Endothelial cell of umbilical vein (primary cell): ENCODE results near the gene CD164L2. TPM values are rescaled to one million over a fixed set of nuclear protein-coding genes. Genes with fewer than 3 reads are reported as not detected.
A peak's percentile ranks its signal among the peaks of the same experiment; 100 is the strongest.

Source experiments
- BruUV-seq: library from RNA; stranded (reverse); fragments of 400-500 nt; replicated peaks from 2 replicates; lab custom pipeline; 2021; lab: Mats Ljungman, UMichigan
- CTCF ChIA-PET: fragments of 300-600, 350-600 bp; sonication (Branson Sonifier 250); formaldehyde crosslinking; loops from one replicate; lab custom pipeline; 2021; ENCODE audit warnings: antibody characterized with exemption, inconsistent platforms; lab: Charles Lee
- POLR2A ChIA-PET: fragments of 300-600, 350-600 bp; sonication (Branson Sonifier 250); formaldehyde crosslinking; loops from one replicate; lab custom pipeline; 2021; ENCODE audit warnings: antibody characterized with exemption, inconsistent platforms; lab: Charles Lee
- DNase-seq: peaks from one replicate; pipeline ENCODE4 v3.0.0-alpha.2; 2011; ENCODE audit warnings: low read depth, low spot score
- FAIRE-seq: peaks from 2 replicates; lab custom pipeline; 2011; peaks lifted over from hg19 to GRCh38; lab: Jason Lieb, UNC
- H2AFZ ChIP-seq: 2 replicates; pipeline ENCODE4 v1.6.0; 2012; ENCODE audit warnings: low read depth, low read length, control low read depth, inconsistent platforms
- H3K27ac ChIP-seq: 2 replicates; pipeline ENCODE4 v1.5.1; 2011; ENCODE audit warnings: low read depth, mild to moderate bottlenecking, control low read depth, low read length, moderate library complexity; ENCODE audit not compliant: insufficient read depth
- H3K27me3 ChIP-seq, 2 experiments: 2 replicates each; pipeline versions ENCODE4 v1.6.0 to v1.6.1; 2011; ENCODE audit warnings: low read length in 2 of 2, mixed read lengths in 1 of 2; ENCODE audit not compliant: control insufficient read depth in 2 of 2, insufficient read depth in 2 of 2
- H3K36me3 ChIP-seq, 2 experiments: 2 replicates in 1 of 2; 3 replicates in 1 of 2; pipeline ENCODE4 v1.5.1; 2011; ENCODE audit warnings: low read length in 2 of 2, mild to moderate bottlenecking in 1 of 2, moderate library complexity in 1 of 2; ENCODE audit not compliant: control insufficient read depth in 2 of 2, insufficient read depth in 2 of 2; ENCODE audit errors: extremely low read depth in 1 of 2
- H3K4me1 ChIP-seq: 3 replicates; pipeline ENCODE4 v1.5.1; 2011; ENCODE audit warnings: mild to moderate bottlenecking, low read length; ENCODE audit not compliant: control insufficient read depth, insufficient read depth; ENCODE audit errors: extremely low read depth
- H3K4me2 ChIP-seq: 2 replicates; pipeline ENCODE4 v1.6.1; 2011; ENCODE audit warnings: low read length, control low read depth, mixed read lengths; ENCODE audit not compliant: insufficient read depth
- H3K4me3 ChIP-seq, 3 experiments: fragments of 200-600 bp in 1 of 3; sonication (generic), shearing (Covaris generic) in 1 of 3; replicated peaks in 1 of 3; 2 replicates each; pipeline ENCODE4 v1.5.1; 2011 to 2016; ENCODE audit warnings: control low read depth in 3 of 3, low read length in 3 of 3, mild to moderate bottlenecking in 2 of 3, inconsistent platforms in 1 of 3, low read depth in 1 of 3, moderate library complexity in 1 of 3; ENCODE audit not compliant: insufficient read depth in 1 of 3
- H3K79me2 ChIP-seq: 2 replicates; pipeline ENCODE4 v1.6.0; 2012; ENCODE audit warnings: low read length, inconsistent platforms; ENCODE audit not compliant: control insufficient read depth, insufficient read depth
- H3K9ac ChIP-seq: replicated peaks from 2 replicates; pipeline ENCODE3; 2011; ENCODE audit warnings: low read length, control low read depth; ENCODE audit not compliant: insufficient read depth; ENCODE audit errors: extremely low read depth
- H3K9me1 ChIP-seq: replicated peaks from 3 replicates; pipeline ENCODE4 v1.6.0; 2011; ENCODE audit warnings: mild to moderate bottlenecking, low read length; ENCODE audit not compliant: control insufficient read depth, insufficient read depth; ENCODE audit errors: extremely low read depth
- H3K9me3 ChIP-seq: replicated peaks from 2 replicates; pipeline ENCODE4 v1.5.1; 2012; ENCODE audit warnings: low read length, inconsistent platforms; ENCODE audit not compliant: control insufficient read depth, insufficient read depth
- H4K20me1 ChIP-seq: replicated peaks from 2 replicates; pipeline ENCODE3; 2011; ENCODE audit warnings: mild to moderate bottlenecking, low read length; ENCODE audit not compliant: control insufficient read depth, insufficient read depth; ENCODE audit errors: extremely low read depth
- EZH2 ChIP-seq: IDR thresholded peaks from 2 replicates; pipeline ENCODE4 v1.6.1; 2012; ENCODE audit warnings: borderline replicate concordance, low read depth, mild to moderate bottlenecking, moderate library complexity, low read length, inconsistent platforms; ENCODE audit not compliant: severe bottlenecking
- FOS ChIP-seq: IDR thresholded peaks from 2 replicates; pipeline ENCODE4 v1.6.1; 2011; ENCODE audit warnings: mild to moderate bottlenecking, low read length, moderate library complexity, borderline replicate concordance; ENCODE audit not compliant: insufficient read depth
- JUN ChIP-seq: IDR thresholded peaks from 2 replicates; pipeline ENCODE4 v1.6.1; 2011; ENCODE audit warnings: borderline replicate concordance, low read depth; ENCODE audit not compliant: insufficient read length, insufficient read depth
- MAX ChIP-seq: IDR thresholded peaks from 2 replicates; pipeline ENCODE4 v1.6.1; 2011; ENCODE audit not compliant: insufficient read depth, insufficient read length
- MYC ChIP-seq: IDR thresholded peaks from one replicate; pipeline ENCODE4 v1.6.1; 2011; ENCODE audit warnings: mild to moderate bottlenecking, low read depth, low read length
- POLR2AphosphoS5 ChIP-seq: IDR thresholded peaks from 2 replicates; pipeline ENCODE4 v1.6.1; 2012; ENCODE audit warnings: low read depth, mild to moderate bottlenecking, control low read depth, low read length, moderate library complexity; ENCODE audit not compliant: insufficient read depth
- dilution Hi-C: fragments of 300-500 bp; cut with MboI; formaldehyde crosslinking; loops from one replicate; pipeline ENCODE4 v1.15.0; 2019; ENCODE audit warnings: low sequenced_read_pairs; ENCODE audit not compliant: extremely low pct_ligation_motif_present
- intact Hi-C: fragments of 100-400 bp; cut with micrococcal nuclease; formaldehyde crosslinking; loops from one replicate; pipeline ENCODE4 v1.10.0; 2022
- polyA plus RNA-seq, 4 experiments: library from polyadenylated mRNA; depleted of rRNA in 3 of 4; stranded (reverse) in 3 of 4; unstranded in 1 of 4; fragments of >200 nt; gene quantifications; 2 replicates each; pipeline versions ENCODE4 v1.2.1 to v1.2.3, GENCODE V29; 2011 to 2012; ENCODE audit warnings: missing spikeins in 1 of 4
- total RNA-seq: library from RNA; stranded (reverse); gene quantifications from 2 replicates; pipeline ENCODE4 v1.2.3, GENCODE V29; 2021

Gene CD164L2
- total and polyA plus RNA-seq, 2 donors (not counting 3 experiments of a cell fraction or from before 2014, with no cell fraction given), result not detected

DNA sequence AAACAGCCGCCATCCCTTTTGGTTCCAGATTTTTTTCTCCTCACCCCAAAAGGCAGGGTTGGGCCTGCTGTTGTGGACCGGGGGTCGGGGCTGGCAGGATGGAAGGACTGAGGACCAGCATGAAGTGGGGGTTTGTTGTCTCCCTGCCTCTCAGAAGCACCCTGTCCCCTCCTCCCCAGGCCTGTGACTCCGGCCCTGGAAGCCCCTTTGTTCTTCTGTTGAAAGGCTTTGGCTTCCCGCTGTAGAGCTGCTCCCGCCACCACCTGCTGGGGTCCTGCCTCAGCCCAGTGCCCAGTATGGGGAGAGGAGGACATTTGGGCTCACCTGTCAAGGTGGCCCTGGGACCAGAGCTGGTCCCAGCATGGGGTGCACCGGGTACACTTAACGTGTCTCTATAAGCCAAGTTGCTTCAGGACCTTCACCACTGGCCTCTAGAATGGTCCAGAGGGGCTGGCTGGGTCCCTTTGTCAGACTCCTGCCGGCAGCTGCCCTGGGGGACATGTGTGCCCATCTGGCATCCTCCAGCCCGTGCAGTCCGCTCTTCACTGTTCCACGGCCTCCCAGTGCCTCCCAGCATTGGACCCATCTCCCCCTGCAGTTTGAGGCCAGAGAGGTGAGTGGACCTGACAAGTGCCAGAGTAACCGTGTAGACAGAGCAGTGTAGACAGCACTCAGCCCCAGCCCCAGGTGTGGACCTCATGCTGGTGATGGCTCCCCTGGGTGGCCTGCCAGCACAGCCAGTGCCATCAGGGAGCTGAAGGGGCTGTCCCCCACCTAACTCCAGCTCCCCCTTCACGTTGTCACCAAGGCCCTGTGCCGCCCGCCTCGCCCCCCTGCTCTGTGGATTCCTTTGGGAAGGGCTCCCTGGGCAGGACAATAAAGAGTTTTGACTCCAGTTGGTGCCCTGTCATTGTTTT, 47.4 kb downstream of the CD164L2 start:
- Histone ChIP-seq H3K4me3 (no peak overlapping the region), H3K9ac (no peak overlapping the region), H3K4me1 (no peaks in the 10 kb centered on the region), H3K9me3 (no peaks in the 10 kb centered on the region), H2AFZ (no peak overlapping the region), H3K9me1 (no peaks in the 10 kb centered on the region), H4K20me1 (no peaks in the 10 kb centered on the region), H3K36me3 (peaks cover 5 to 47% of the 10 kb centered on the region in 2 experiments), H3K79me2 (no peaks in the 10 kb centered on the region), H3K27ac (no peak overlapping the region), H3K27me3 (no peaks in the 10 kb centered on the region), H3K4me2 (no peak overlapping the region)
- BruUV-seq, result TSS peak; percentile 29
- dilution Hi-C loops, result no loop called here
- FAIRE-seq, result no peak
- DNase-seq, result no peak
- POLR2A ChIA-PET, result no interaction called here
- CTCF ChIA-PET, result interaction anchor here (0.9 to 1.4 kb wide), 4 partner anchors 30 to 60 kb away, joined by 3 to 5 read pairs (median 4); no protein-coding TSS in a partner anchor
- intact Hi-C loops, result no loop called here
- TF ChIP-seq MYC (no peak), JUN (no peak), FOS (no peak), MAX (no peak), EZH2 (no peak), POLR2AphosphoS5 (no peak)
